Osteocyte (in vitro differentiated cells): ENCODE data around the gene SORD. TPM values are rescaled to one million over a fixed set of nuclear protein-coding genes. Genes with fewer than 3 reads are reported as not detected.
"Not testable (repeated sequence)": the region's sequence is repeated elsewhere in the genome, so short reads cannot be mapped to it uniquely, and the experiment has no call there.

Experiments
- DNase-seq: peaks from one replicate; pipeline ENCODE4 v3.0.0; 2021; ENCODE audit warnings: mixed read lengths; ENCODE audit not compliant: unreplicated experiment; ENCODE audit errors: extremely low spot score
- H3K27ac Mint-ChIP-seq: one replicate; pipeline ENCODE4 v1.8.0; 2021; ENCODE audit warnings: mild to moderate bottlenecking, mixed read lengths; ENCODE audit not compliant: unreplicated experiment
- H3K27me3 Mint-ChIP-seq: one replicate; pipeline ENCODE4 v1.8.0; 2021; ENCODE audit warnings: mixed read lengths; ENCODE audit not compliant: unreplicated experiment
- H3K36me3 Mint-ChIP-seq: one replicate; pipeline ENCODE4 v1.8.0; 2021; ENCODE audit warnings: mixed read lengths; ENCODE audit not compliant: unreplicated experiment
- H3K4me1 Mint-ChIP-seq: one replicate; pipeline ENCODE4 v1.8.0; 2021; ENCODE audit warnings: mixed read lengths; ENCODE audit not compliant: unreplicated experiment
- H3K4me3 Mint-ChIP-seq: one replicate; pipeline ENCODE4 v1.8.0; 2021; ENCODE audit warnings: mild to moderate bottlenecking, moderate library complexity, mixed read lengths; ENCODE audit not compliant: unreplicated experiment
- H3K9me3 Mint-ChIP-seq: one replicate; pipeline ENCODE4 v1.8.0; 2021; ENCODE audit warnings: mixed read lengths; ENCODE audit not compliant: unreplicated experiment
- total RNA-seq: library from RNA; stranded (reverse); gene quantifications from 2 replicates; pipeline ENCODE4 v1.2.1, GENCODE V29; 2021
- TF ChIP-seq, protein P1 (sequence below): fragments of 200-600 bp; sonication (generic); IDR thresholded peaks from 2 replicates; pipeline ENCODE4 v1.5.0; 2021; ENCODE audit warnings: antibody characterized with exemption, mild to moderate bottlenecking, moderate library complexity

Gene SORD
- total RNA-seq, 1 donor from 2014 or later, result 9.8 TPM

DNA sequence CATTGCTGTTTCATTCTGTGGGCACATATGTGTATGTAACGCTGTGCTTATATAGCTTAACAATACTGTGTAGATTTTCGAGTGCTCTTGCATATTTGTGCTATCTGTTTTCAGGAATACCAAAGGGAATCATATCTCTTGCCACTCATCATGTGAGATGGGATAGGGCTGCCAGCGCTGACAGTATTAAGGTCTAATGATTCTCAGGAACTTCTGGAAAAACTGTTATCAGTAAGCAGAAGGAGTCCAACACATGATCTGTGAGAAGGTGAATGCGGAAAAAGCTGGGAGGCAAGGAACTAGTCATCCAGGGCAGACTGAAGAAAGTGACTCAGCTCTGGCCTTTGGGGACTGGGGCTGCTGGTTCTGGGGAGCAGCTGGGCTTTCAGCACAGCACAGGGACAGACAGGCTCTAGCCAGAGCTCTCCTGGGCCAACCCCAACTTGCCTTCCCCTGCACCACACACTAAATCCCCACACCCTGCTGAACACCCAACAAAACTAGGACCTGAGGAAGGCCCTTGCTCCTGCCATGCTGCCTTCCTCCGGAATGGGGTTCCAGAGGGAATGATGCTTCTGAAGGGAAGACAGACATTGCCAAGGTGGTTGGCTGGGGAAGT is 56.7 kb downstream of the SORD start:
- not testable (repeated sequence) for H3K4me3 Mint-ChIP-seq, H3K4me1 Mint-ChIP-seq, H3K36me3 Mint-ChIP-seq, H3K27ac Mint-ChIP-seq, H3K9me3 Mint-ChIP-seq
- peaks cover 16% of the 10 kb centered on the region for H3K27me3 Mint-ChIP-seq
- DNase-seq, result peak; percentile 51

DNA sequence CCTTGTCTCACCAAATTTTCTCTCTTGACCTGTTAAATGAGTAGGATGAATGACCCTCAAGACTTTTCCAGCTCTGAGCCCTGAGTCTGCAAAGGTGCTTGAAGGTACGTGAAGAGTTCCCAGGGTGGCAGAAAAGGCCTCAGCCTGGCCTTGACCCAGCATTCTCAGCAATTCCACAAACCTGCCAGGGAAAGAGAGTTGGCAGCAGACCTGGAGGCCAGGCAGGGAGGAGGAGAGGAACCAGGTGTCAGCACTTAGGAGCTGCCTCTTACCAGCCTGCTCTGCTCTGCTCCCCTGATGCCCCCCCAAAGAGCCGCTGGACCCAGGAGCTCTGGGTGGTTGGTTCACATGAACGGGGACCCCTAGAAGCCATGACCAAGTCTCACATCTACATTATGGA is 57.6 kb downstream of the SORD start:
- peaks cover 23% of the 10 kb centered on the region for H3K27me3 Mint-ChIP-seq
- not testable (repeated sequence) for DNase-seq, H3K9me3 Mint-ChIP-seq, H3K4me1 Mint-ChIP-seq, H3K4me3 Mint-ChIP-seq, H3K27ac Mint-ChIP-seq, H3K36me3 Mint-ChIP-seq

DNA sequence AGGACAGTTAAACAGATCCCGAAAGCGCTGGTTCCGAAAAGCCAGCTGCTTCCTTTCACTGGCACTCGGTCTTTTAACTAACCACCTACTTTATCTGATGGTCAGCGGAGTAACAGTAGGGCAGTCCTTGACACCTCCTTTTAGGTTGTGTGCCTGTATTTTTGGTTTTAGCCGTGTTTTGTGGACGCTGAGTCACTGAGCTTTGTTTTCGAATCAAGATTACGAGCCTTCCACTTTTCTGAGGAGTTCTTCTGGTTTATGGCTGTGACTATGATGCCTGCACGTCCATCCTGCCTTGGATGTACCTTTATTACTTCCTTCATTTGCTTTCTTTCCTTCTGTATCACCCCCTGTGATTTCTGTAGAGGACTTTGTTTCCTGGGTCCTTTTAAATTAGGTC is 59.4 kb downstream of the SORD start:
- H3K4me3 Mint-ChIP-seq, H3K4me1 Mint-ChIP-seq, H3K36me3 Mint-ChIP-seq, H3K9me3 Mint-ChIP-seq, H3K27ac Mint-ChIP-seq, DNase-seq: not testable (repeated sequence)
- peaks cover 30% of the 10 kb centered on the region for H3K27me3 Mint-ChIP-seq

DNA sequence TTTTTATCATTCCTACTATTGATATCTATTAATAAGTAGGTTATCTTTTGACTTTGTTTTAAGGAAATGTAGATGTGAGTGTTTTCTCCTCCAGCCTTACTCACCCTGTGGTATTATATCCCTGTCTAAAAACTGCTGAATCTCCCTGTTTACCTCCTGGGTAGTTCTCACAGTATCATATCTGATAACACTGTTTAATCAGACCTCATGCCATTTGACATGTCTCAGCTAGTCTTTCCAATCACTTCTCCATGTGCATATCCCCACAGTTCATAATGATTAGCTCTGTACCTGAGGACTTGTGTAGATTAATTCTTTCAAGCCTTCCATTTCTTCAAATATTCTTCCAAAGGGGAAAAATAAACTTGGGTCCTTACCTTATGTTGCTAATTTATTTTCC is 60.2 kb downstream of the SORD start:
- no peaks in the 10 kb centered on the region for H3K9me3 Mint-ChIP-seq
- DNase-seq, result no peak
- no peaks in the 10 kb centered on the region for H3K36me3 Mint-ChIP-seq
- H3K27me3 Mint-ChIP-seq, result peaks cover 38% of the 10 kb centered on the region
- no peaks in the 10 kb centered on the region for H3K4me1 Mint-ChIP-seq
- no peak overlapping the region for H3K4me3 Mint-ChIP-seq
- no peak overlapping the region for H3K27ac Mint-ChIP-seq
- TF ChIP-seq, protein P1, sequence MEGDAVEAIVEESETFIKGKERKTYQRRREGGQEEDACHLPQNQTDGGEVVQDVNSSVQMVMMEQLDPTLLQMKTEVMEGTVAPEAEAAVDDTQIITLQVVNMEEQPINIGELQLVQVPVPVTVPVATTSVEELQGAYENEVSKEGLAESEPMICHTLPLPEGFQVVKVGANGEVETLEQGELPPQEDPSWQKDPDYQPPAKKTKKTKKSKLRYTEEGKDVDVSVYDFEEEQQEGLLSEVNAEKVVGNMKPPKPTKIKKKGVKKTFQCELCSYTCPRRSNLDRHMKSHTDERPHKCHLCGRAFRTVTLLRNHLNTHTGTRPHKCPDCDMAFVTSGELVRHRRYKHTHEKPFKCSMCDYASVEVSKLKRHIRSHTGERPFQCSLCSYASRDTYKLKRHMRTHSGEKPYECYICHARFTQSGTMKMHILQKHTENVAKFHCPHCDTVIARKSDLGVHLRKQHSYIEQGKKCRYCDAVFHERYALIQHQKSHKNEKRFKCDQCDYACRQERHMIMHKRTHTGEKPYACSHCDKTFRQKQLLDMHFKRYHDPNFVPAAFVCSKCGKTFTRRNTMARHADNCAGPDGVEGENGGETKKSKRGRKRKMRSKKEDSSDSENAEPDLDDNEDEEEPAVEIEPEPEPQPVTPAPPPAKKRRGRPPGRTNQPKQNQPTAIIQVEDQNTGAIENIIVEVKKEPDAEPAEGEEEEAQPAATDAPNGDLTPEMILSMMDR, result no peak

DNA sequence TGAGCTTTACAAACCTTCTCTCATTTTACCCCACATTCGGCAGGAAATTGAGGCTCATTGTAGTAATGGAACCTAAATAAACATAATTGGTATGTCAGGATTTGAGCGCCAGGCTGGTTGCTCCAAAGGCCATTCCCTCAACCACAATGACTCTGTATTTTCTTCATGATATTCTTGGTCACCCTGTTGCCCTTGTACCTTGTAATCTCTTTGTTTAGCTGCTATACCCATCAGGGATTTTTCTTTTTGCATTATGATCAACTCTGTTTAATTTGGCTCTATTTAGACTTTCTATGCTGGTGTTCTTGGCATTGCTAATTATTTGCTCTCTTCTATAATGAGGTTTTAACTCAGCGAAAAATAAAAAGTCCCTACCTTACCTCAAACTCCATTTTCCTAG is 61.2 kb downstream of the SORD start:
- TF ChIP-seq, protein P1, result no peak
- DNase-seq, result no peak
- H3K36me3 Mint-ChIP-seq, result no peaks in the 10 kb centered on the region

DNA sequence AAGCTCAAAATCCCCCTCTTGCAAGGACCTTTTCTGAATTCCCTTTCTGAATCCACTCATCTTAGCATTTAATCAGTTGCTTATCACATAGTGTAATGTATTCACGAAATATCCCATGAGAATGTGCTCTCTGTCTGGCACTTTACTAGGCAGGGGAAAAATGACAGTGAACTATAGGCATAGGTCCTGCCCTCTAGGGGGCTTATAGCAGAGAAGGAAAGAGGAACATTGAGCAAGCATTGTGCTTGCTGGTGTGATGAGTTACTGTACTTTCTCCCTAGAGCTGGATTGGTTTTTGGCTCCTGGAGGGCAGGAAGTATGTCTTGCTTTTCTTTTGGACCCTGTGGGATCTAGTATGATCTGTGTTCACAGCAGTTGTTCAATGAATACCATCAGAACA is 64.5 kb downstream of the SORD start:
- Mint-ChIP-seq H3K9me3 (no peaks in the 10 kb centered on the region), H3K27ac (no peak overlapping the region), H3K4me1 (no peaks in the 10 kb centered on the region), H3K36me3 (no peaks in the 10 kb centered on the region), H3K27me3 (peaks cover 61% of the 10 kb centered on the region), H3K4me3 (no peak overlapping the region)
- no peak for DNase-seq
- TF ChIP-seq, protein P1, result no peak

More for the DNA sequence above, 61.2 kb downstream of the SORD start:
- no peak overlapping the region for H3K4me3 Mint-ChIP-seq
- no peaks in the 10 kb centered on the region for H3K9me3 Mint-ChIP-seq
- peaks cover 40% of the 10 kb centered on the region for H3K27me3 Mint-ChIP-seq
- no peaks in the 10 kb centered on the region for H3K4me1 Mint-ChIP-seq
- H3K27ac Mint-ChIP-seq, result no peak overlapping the region
